GM19455 (cell line): ENCODE results near the gene ZBED4.
"Not testable (repeated sequence)": the region's sequence is repeated elsewhere in the genome, so short reads cannot be mapped to it uniquely, and the experiment has no call there.

Experiments used
- ATAC-seq: cut with Tn5 transposase; IDR thresholded peaks from one replicate; pipeline ENCODE4 v1.9.1; 2021; ENCODE audit not compliant: unreplicated experiment

ZBED4 gene, protein sequence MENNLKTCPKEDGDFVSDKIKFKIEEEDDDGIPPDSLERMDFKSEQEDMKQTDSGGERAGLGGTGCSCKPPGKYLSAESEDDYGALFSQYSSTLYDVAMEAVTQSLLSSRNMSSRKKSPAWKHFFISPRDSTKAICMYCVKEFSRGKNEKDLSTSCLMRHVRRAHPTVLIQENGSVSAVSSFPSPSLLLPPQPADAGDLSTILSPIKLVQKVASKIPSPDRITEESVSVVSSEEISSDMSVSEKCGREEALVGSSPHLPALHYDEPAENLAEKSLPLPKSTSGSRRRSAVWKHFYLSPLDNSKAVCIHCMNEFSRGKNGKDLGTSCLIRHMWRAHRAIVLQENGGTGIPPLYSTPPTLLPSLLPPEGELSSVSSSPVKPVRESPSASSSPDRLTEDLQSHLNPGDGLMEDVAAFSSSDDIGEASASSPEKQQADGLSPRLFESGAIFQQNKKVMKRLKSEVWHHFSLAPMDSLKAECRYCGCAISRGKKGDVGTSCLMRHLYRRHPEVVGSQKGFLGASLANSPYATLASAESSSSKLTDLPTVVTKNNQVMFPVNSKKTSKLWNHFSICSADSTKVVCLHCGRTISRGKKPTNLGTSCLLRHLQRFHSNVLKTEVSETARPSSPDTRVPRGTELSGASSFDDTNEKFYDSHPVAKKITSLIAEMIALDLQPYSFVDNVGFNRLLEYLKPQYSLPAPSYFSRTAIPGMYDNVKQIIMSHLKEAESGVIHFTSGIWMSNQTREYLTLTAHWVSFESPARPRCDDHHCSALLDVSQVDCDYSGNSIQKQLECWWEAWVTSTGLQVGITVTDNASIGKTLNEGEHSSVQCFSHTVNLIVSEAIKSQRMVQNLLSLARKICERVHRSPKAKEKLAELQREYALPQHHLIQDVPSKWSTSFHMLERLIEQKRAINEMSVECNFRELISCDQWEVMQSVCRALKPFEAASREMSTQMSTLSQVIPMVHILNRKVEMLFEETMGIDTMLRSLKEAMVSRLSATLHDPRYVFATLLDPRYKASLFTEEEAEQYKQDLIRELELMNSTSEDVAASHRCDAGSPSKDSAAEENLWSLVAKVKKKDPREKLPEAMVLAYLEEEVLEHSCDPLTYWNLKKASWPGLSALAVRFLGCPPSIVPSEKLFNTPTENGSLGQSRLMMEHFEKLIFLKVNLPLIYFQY

GRCh38 chr22:49852898-49853894 lies at the start of gene ZBED4:
Gene ZBED4, plus strand, starts transcription at chr22:49853844. Its CDS starts 29,819 bp downstream, at chr22:49883663.
- peak; percentile 60 for ATAC-seq

DNA sequence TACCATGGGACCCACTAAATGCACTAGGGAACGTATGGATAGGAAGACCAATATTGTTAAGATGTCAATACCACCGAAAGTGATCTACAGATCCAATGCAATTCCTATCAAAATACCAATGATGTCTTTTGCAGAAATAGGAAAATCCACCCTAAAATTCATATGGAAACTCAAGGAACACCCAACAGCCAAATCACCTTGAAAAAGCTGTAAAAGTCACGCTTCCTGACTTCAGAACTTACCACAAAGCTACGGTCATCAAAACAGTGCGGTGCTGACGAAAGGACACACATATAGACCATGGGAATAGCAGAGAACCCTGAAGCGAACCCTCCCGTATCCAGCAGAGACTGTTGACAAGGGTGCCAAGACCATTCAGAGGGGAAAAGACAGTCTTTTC lies 46.5 kb upstream of the ZBED4 start:
- no peak for ATAC-seq

DNA sequence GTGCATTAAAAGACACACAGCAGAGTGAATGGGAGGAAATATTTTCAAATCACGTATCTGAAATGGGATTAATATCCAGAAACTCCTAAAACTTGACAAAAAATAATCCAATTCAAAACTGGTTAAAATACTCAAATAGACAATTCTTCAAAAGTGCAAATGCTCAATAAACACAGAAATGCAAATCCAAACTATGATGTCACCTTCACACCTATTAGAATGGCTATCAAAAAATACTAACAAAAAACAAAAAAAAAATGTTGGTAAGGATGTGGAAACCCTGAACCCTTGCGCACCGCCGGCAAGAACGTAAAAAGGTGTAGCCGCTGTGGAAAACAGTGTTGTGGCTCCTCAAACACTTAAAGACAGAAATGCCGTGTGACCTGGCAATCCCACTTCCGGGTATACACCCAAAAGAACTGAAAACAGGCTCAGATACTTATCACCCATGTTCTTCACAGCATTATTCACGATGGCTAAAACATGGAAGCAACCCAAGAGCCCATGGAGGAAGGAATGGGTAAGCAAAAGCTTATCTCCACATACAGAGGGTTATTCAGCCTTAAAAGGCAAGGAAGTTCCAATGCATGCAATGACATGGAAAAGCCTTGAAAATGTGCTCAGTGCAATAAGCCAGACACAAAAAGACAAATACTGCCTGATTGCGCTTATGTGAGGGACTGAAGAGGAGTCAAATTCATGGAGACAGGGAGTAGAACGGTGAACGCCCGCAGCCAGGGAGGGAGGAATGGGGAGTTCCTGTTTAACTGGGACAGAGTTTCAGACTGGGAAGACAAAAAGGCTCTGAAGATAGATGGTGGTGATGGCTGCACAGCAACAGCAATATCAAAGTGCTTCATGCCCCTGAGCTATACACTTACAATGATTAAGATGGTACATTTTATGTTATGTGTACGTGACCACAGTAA lies 45.6 kb upstream of the ZBED4 start:
- no peak for ATAC-seq

GRCh38 chr22:49810363-49811019 lies 43.2 kb upstream of the ZBED4 start:
- no peak for ATAC-seq

GRCh38 chr22:49811020-49811791 lies 42.4 kb upstream of the ZBED4 start:
- no peak for ATAC-seq

DNA sequence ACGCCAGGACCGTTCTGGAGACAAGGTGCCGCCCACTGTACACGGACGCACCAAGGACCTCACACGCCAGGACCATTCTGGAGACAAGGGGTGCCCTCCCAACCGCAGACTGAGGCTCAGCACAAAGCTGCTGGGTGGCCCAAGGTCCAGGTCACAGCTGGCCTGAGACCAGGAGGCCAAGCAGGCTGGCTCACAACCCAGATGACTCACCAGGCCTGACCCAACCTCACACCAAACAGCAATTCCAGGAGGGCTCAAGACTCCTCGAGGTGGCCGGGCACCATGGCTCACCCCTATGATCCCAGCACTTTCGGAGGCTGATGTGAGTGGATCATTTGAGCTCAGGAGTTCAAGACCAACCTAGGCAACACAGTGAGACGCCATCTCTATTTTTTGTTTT lies 40.8 kb upstream of the ZBED4 start:
- ATAC-seq = no peak

- no peak for ATAC-seq
Observed at GRCh38 chr22:49814164-49814686, 39.4 kb upstream of the ZBED4 start.

DNA sequence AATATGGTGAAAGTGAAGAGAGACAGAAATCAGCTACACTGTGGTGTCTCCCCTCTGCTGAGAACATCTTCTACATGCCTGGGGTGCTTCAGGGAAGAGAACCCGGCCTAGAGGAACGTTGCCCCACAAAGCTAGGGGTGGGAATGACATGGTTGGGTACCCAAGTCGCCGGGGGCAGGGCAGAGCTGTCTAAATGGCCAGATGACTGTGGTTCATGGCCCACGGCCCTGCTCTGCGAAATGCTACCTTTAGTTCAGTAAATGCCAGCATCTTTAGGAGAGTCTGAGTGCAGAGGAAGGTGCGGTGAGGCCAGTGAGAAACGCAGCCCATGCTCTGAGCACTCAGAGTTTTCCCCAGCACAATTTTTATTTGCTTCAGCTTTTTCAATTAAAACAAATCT lies 38.8 kb upstream of the ZBED4 start:
- no peak for ATAC-seq

GRCh38 chr22:49815641-49816091 lies 38.0 kb upstream of the ZBED4 start:
- no peak for ATAC-seq

- ATAC-seq = no peak
Observed at GRCh38 chr22:49817359-49817758, 36.3 kb upstream of the ZBED4 start.

DNA sequence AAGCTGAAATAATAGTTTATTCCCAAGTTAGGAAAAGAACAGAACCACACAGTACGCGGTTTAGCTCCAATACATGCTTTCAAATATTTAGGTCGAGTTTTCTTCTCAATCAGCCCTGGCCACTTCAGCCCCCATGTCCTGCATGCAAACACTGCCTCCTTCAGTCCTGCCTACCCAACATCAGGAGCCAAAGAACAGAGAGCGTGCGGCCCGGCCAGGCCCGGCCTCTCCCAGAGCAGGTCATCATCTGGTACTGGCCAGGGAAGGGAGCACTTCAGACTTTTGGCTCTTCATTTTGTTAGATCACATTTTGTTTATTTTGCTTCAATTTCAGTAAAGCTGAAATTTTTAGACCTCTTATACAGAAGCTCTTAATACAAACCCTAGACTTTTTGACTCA lies 32.7 kb upstream of the ZBED4 start:
- no peak for ATAC-seq

DNA sequence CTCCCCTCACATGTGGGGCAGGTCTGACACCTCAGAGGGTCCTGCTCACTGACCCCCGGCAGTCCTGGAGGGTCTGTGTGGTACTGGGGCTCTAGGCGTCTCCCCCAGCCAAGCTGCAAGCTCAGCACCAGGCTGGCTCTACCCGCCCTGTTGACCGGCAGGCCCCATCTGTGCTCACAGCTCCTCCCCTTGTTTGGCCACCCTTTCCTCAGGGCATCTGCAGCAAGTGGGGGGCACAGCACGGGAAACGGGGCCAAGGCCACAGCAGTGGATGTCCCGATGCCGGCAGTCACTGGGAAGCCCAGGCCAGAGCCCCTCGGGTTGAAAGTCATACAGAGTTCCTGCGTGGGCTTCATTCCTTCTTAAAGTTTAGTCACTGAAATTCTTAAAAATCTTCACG lies 31.9 kb upstream of the ZBED4 start:
- not testable (repeated sequence) for ATAC-seq

DNA sequence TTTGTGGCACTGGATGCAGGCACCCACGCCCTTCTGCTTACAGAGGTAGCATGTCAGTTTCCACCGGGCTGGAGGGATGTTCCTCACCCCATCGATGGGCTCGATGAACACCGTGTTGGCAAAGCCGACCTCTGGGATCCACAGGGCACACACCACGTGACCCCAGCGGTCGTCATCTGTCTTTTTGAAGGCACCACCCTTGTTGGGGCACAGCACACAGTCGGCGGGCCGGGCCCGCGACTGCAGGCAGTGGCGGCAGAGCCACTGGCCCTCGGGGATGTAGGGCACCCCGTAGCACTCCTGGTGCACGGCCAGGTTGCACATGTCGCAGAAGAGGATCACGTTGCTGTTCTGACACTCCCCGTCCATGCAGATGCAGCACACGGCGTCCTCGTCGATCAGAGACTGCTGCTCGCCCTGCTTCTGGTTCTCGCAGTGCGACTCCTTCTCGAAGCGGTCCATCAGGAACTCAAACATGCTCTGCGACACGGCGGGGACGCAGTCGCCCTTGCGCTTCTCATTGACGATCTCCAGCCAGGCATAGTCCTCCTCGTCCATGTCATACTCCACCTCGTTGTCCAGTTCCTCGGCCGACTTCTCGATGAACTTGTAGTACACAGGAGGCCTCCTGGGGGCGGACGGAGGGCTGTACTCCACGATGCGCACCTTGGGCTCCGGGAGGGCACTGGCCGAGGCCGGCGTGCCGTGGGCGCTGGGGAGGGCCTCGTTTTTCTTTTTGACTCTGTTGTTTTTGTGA lies 30.2 kb upstream of the ZBED4 start:
- no peak for ATAC-seq

DNA sequence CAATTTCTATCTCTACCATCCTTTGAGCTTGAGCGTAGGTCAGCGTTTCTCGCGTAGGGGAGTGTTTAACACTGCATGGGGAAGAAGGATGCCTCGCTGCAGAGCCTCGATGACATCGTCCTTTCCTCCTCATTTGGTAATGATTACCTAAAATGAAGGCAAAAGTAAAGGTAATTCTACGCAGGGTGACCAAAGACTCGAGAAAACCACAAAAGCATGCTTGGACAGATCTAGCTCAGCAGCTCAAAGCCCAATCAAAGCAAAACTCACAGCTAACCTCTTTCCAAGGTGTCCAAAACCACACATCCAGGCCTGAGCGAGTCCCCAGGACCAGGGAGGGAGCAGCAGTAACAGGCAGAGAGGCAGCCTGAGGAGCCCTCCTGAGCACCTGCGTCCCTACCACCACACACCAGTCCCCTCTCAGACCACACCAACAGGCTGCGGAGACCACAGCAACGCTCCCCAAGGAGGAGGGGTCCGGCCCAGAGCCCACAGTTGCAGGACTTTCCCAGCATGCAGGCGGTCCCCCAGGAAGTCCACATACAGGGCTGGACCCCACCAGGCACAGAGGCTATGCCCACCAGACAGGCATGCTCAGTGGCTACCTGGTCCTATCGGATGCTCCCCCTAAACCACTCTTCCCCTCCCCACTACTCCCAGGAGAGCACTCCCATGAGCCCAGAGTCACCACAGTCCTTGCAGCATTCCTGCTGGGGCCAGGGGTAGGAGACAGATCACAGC lies 29.3 kb upstream of the ZBED4 start:
- ATAC-seq = no peak

- ATAC-seq = no peak
Observed at GRCh38 chr22:49824936-49825335, 28.7 kb upstream of the ZBED4 start.

DNA sequence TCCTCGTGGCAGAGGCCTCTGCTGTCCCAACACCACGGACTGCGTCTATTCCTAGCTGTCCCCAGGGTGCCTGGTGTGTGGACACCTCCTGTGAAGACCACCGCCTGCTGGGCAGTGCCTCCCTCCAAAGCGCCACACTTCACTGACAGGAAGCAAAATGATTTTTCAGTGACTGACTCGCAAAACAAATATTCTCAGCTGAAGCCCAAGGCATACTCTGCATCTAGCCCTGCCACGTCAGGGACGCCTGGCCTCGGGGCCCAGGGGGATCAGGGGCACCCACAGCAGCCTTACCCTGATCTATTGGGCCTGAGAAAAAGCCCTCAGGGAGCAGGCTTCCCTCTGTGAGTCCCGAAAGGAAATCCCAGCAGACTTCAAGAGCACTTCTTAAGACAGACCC lies 28.2 kb upstream of the ZBED4 start:
- ATAC-seq = no peak
